Lower leg skin (tissue), 3 donors: ENCODE results near the gene CDHR1.

Experiments
- CTCF ChIP-seq, 3 donors: fragments of 450-650 bp; IDR thresholded peaks; one replicate each; pipeline ENCODE4 v1.5.1; 2016; ENCODE audit warnings: antibody characterized with exemption in 3 of 3, mild to moderate bottlenecking in 3 of 3, moderate library complexity in 2 of 3
- POLR2A ChIP-seq, 2 donors: fragments of 450-650 bp; IDR thresholded peaks; one replicate each; pipeline ENCODE4 v1.6.1; 2016 to 2017; ENCODE audit warnings: antibody characterized with exemption in 2 of 2, mild to moderate bottlenecking in 1 of 2, moderate library complexity in 1 of 2

GRCh38 chr10:84237199-84238051, 43.1 kb downstream of the CDHR1 start:
- TF ChIP-seq POLR2A (IDR thresholded peaks at IDR 0.05) (no peak), CTCF (IDR thresholded peaks at IDR 0.05) (no peak)
